Transverse colon (tissue), 4 donors: Measurements from ENCODE around the gene TMBIM4.

Experiments
- POLR2AphosphoS5 ChIP-seq, 3 donors: sonication (generic); formaldehyde crosslinking; IDR thresholded peaks; one replicate each; pipeline ENCODE4 v1.6.1; 2016; ENCODE audit warnings: antibody characterized with exemption in 3 of 3
- TF ChIP-seq, protein P1 (sequence below), 5 experiments: fragments of 200-600 bp in 3 of 5; fragments of 450-650 bp in 2 of 5; sonication (generic) in 3 of 5; IDR thresholded peaks; 1 replicate in 2 of 5; 2 replicates in 3 of 5; pipeline ENCODE4 v1.5.1; 2016 to 2017; ENCODE audit warnings: antibody characterized with exemption in 5 of 5, inconsistent platforms in 3 of 5, mild to moderate bottlenecking in 2 of 5, moderate library complexity in 1 of 5

DNA sequence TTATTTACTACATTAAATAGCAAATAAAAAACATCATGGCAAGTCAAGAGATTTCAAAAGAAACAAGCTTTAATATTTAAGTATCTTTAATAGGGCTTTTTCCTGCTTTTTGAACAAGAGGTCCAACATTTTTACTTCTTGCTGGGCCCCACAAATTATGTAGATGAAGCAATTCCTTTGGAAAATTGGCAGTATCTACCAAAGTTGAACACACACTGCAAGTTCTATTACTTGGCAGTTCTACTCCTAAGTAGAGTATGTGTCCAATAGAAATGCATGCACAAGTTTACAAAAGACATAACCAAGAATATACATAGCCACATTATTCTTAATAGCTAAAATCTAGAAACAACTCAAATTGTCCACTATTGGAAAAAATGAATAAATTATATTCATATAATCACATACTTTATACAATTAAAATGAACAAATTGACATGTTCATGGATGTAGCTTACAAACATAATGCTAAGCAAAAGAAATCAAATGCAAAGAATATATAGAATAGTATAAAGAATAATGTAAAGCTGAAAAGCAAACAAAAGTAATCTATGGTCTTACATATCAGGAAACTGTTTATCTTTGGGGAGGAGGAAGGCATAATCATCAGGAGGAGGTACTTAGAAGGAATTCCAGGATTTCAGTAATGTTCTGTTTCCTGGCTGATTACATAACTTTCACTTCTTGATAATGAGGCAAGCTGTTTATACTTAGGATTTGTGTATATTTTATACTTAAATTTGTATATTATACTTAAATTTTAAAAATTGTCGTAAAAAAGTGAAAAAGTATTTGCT is 6.5 kb upstream of the TMBIM4 start:
- TF ChIP-seq POLR2AphosphoS5 (IDR thresholded peaks at IDR 0.05): no peak
- TF ChIP-seq, protein P1, sequence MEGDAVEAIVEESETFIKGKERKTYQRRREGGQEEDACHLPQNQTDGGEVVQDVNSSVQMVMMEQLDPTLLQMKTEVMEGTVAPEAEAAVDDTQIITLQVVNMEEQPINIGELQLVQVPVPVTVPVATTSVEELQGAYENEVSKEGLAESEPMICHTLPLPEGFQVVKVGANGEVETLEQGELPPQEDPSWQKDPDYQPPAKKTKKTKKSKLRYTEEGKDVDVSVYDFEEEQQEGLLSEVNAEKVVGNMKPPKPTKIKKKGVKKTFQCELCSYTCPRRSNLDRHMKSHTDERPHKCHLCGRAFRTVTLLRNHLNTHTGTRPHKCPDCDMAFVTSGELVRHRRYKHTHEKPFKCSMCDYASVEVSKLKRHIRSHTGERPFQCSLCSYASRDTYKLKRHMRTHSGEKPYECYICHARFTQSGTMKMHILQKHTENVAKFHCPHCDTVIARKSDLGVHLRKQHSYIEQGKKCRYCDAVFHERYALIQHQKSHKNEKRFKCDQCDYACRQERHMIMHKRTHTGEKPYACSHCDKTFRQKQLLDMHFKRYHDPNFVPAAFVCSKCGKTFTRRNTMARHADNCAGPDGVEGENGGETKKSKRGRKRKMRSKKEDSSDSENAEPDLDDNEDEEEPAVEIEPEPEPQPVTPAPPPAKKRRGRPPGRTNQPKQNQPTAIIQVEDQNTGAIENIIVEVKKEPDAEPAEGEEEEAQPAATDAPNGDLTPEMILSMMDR (IDR thresholded peaks at IDR 0.05): no peak
